GM15510 (cell line): ENCODE results near the gene ARID3A.

Source experiments
- POLR2A ChIP-seq: IDR thresholded peaks from 3 replicates; pipeline ENCODE4 v1.6.1; 2011; ENCODE audit warnings: borderline replicate concordance; ENCODE audit not compliant: insufficient read length; ENCODE audit errors: extremely low read depth

Gene ARID3A

DNA sequence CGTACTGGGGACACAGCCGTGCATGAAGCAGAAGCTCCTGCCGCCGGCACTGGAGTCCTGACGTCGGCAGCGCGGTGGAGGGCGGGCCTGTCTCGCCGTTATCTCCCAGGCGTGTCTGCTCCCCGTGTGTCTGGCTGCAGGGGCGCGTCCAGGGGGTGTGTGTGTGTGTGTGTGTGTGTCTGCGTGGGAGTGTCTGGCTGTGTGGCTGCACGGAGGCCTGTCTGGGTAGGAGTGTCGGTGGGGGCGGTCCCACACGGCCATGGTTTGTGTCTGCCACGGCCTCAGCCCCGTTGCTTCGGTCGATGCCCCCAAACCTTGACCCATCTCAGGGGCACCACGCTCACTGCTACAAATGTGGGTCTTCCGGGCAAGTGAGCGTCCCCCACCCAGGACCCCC is 18.3 kb downstream of the ARID3A start:
- TF ChIP-seq POLR2A = no peak

DNA sequence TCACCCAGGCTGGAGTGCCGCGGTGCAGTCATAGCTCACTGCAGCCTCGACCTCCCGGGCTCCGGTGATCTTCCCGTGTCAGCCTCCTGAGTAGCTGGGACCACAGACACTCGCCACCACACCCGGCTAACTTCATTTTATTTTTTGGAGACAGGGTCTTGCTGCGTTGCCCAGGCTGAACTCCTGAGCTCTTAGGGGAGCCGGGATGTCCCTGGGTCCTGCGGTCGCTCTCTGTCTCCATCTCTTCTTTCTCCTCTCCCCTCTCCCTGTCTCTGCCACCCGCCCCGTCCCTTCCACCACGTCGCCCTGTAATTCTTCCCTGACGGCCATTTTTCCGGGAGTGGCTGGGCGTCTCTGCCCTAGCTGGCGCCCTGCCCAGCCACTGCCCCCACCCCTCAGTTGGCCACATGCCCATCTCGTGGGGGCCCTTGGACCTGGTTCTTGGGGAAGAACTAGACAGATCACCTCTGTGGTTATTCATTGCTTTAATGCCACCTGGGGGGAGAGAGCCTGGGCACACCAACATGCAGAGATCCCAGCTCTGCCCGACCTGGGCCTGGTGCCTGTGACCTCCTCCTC is 18.9 kb downstream of the ARID3A start:
- TF ChIP-seq POLR2A = no peak

DNA sequence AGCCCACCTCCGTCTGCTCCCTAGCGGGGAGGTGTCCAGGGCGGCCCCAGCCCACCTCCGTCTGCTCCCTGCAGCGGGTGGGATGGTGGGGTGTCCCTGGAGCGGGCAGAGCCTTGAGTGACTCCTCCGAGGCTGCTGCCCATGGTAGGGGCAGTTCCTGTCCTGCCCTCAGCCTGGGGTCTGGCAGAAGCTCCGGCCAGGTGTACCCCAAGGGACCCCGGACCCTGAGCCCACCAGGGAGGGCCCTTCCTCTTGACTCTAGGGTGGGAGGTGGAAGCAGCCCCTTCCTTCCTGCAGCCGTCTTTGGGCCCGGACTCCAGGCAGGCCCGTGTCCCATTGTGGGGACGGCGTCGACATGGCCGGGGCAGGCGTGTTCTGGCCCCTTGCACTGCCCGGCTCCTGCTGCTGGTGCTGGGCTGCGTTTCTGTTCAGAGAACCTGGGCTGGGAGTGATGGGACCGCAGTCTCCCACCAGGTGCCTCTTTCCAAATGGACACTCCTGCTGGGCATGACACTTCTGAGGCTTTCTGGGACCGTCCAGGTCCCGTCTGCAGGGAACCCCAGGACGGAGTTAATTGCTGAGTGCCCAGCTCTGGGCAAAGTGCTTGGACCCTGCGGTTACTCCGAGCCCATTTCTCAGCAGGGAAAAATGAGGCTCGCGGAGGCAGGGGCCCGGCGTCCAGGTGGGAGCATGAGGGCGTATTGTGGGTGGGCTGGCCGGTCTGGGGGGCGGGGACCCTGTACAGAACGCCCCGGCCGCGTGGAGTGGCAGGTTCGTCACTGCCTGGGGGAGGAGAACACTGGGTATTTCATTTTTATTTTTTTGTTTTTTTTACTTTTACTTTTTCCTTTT is 19.8 kb downstream of the ARID3A start:
- TF ChIP-seq POLR2A = no peak

DNA sequence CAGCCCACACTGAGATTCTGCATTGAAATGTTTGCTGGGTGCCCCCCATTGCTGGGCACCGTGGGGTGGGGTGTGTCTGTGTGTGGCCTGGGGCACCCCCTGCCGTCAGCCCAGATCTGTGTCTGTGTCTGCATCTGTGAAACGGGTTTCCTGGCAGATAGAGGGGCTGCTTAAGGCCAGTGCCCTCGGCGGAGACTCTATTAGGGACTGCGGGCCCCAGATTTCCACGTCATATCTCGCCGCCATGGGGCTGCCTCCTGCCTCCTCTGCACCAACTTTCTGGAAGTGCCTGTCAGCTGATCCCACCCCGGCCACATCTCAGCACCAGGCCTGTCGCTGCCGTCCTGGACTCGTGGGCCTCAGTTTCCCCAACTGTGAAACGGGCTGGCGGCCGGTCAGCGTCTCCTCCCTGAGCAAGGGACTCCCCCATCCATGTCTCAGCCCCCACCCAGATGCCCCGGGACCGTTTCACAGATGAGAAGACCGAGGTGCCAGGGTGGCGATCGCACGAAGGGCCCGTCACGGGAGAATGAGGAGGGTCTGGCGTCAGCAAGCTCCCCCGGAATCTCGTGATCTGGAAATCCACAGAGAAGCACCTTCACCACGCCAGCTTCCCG is 21.4 kb downstream of the ARID3A start:
- no peak for TF ChIP-seq POLR2A

DNA sequence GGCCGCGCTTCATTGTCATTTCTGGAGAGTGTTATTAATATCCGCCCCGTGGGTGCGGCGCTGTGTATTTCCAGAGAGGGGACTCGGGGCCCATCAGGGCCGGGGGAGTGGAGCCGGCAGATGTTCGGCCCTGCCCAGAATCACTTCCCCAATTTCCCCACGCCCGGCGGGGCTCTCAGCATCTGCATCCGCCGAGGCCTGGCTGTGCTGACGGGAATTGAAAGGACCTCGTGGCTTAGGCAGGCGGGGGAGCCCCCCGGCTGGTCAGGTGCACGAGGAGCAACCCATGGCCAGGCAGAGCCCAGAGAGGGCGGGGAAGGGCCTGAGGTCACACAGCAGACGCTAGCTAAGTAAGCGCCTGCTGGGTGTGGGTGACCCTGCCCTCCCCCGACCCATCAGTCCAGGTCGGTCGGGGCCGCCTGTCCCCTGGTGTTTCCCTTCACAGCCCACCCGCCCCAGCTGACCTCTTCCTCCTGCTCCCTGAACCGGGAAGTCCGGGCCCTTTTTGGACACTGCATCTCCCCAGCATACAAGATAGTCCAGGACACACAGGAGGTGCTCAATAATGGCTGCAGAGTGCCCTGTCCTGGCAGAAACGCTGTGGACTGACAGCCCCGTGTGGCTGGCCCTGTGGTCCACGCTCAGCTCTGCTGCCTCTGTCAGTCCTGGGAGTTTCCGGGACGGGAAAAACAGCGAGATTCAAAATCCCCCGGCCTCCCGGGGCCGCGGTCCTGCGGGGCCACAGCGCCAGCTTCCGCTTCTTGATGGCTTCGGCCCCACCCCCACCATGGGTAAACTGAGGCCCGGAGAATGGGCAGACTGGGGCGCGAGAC is 22.1 kb downstream of the ARID3A start:
- TF ChIP-seq POLR2A = no peak

DNA sequence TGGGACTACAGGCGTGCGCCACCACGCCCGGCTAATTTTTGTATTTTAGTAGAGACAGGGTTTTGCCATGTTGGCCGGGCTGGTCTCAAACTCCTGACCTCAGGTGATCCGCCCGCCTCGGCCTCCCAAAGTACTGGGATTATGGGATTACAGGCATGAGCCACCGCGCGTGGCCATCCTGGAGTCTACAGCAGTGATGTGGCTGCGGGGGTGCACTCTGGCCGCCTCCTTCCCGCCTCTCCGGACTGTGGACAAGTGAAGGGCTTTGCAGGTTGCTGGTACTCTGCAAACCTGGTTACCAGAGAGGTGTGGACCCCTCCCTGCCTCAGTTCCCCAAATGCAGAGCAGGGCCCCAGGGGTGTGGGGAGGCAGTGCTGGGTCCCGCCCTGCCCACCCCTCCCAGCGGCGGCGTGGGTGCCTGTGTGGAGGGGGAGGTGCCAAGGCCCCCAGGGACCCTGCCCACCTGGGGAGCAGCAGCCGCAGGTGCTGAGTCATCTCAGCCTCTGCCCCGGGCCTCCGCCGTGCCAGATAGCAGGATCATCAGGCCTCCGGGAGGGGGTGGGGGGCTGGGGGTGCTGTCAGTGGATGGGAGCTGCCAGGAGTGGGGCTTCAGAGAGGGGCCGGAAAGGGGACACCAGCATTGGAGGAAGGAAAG is 23.1 kb downstream of the ARID3A start:
- no peak for TF ChIP-seq POLR2A

DNA sequence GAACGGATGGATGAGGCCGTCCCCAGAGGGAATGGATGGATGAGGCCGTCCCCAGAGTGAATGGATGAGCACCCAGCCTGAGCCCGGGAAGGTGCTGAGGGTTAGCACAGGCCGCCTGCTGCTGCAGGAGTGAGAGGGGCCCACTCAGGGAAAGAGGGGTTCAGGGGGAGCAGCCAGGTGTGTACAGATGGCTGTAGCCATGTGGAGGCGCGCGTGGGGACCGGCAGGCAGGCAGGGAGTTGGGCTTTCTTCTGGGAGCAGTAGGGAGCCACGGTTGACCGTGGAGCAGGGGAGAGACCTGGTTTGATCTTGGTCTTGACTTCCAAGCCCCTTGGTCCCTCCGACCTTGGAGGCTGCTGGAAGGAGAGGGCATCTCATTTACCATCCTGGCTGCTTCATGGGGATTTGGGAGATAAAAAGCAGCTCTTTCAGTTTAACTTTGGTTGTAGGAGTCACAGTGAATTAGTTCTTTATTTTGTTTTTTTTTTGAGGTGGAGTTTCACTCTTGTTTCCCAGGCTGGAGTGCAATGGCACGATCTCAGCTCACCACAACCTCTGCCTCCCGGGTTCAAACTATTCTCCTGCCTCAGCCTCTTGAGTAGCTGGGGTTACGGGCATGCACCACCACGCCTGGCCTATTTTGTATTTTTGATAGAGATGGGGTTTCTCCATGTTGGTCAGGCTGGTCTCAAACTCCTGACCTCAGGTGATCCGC is 24.7 kb downstream of the ARID3A start:
- no peak for TF ChIP-seq POLR2A

DNA sequence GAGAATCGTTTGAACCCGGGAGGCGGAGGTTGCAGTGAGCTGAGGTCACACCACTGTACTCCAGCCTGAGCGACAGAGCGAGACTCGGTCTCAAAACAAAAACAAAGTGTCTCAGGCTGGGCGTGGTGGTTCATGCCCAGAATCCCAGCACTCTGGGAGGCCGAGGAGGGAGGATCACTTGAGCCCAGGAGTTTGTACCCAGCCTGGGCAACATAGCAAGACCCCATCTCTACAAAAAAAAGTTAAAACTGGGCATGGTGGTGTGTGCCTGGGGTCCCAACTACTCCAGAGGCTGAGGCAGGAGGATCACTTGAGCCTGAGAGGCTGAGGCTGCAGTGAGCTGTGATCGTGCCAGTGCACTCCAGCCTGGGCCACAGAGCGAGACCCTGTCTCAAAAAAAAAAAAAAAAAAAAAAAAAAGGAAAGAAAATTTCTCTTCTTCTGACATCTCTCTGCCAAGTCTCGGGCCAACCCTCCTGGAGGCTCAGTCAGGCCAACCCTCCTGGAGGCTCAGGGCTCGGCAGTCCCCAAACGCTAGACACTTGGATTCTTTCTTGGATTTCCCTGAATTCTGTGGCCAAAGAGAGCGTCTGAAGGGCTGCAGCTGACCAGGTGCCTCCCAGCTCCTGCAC is 26.3 kb downstream of the ARID3A start:
- no peak for TF ChIP-seq POLR2A

DNA sequence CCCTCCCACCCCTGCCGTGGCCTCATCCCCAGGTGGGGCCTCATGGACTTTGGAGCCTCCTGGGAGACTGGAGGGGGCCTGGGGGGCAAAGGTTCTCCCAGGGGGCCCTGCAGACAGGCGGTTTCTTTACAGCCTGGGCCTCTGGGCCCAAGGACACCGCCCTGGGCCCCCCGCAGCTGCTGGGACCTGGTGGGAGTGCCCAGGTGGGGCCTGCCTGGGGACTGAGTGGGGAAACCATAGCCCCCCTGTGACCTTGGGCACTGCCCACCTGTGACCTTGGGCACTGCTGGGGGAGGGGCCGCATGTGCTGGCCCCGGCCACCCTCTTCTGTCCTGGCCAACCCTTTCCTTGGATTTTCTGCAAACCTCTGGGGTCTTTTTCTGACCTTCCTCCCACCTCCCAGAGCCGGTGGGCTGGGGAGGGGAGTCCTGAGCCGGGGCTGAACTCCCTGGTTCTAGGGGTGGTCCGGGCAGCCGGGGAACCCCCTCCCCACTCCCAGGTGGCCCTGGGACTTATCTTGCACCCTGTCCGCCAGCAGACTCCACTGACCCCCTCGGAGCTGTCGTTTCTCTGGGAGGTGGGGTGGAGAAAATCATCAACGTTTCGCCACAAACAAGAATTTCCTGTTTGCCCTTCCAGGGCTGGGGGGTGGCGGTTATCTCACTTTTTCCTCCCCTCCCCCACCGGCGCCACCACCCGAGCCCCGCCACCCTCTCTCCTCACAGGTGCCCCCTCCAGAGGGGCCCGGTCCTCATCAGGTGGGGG is 27.0 kb downstream of the ARID3A start:
- TF ChIP-seq POLR2A = no peak

DNA sequence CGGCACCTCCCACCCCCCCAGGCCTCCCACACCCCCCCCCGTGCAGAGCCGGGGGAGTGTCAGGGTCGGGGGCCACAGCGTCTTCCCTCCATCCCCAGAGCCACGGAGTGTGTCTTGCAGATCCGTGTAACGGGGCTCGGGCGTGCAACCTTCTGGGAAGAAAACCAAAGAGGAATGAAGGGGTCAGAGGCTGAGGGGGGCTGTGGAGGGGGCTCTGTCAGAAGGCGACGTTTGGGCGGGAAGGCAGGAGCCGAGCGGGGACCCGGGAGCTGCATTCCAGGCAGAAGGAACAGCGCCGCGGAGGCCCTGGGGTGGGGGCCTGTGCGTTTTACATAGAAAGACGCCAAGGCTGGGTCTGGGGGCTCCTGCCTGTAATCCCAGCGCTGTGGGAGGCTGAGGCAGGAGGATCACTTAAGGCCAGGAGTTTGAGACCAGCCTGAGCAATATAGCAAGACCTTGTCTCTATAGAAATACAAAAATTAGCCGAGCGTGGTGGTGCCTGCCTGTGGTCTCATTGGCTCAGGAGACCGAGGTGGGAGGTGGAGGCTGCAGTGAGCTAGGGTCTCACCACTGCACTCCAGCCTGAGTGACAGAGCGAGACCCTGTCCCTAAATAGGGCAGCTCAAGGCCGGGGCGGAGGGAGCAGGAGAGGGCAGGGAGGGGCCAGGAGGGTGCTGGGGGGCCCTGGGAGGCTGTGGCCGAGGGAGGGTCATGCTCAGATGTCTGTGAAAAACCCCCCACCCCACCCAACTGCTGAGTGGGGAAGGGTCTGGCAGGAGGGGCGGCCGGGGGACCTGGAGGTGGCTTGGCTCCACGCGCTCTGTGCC is 27.8 kb downstream of the ARID3A start:
- TF ChIP-seq POLR2A = no peak

DNA sequence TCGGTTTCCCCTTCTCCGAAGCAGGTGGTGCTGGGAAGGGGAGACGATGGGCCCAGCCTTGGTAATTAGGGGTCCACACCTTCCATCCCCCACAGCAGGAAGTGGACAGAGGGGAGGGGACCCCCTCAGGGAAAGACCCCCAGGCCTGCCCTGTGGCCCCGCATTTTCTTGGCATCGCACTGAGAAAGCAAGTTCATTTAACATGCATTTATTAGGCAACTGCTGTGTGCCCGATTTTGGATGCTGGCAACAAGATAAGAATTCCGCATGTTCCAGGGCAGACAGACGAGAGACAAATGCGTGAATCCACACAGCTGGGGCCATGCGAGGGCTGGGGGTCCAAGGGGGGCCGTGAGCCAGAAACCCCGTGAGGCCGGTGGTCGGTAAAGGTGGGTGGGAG is 28.4 kb downstream of the ARID3A start:
- TF ChIP-seq POLR2A = no peak
